HEK293T (cell line): ENCODE measurements around the gene LRRC58.

Experiments used
- FOXM1 ChIP-seq: fragments of 450-650 bp; IDR thresholded peaks from 2 replicates; pipeline ENCODE4 v1.6.1; 2017; ENCODE audit warnings: mild to moderate bottlenecking, borderline replicate concordance
- TARDBP ChIP-seq: fragments of 450-650 bp; IDR thresholded peaks from 2 replicates; pipeline ENCODE4 v1.6.1; 2016
- TF ChIP-seq, protein P1 (sequence below): fragments of 450-650 bp; IDR thresholded peaks from 2 replicates; pipeline ENCODE4 v1.6.1; 2016

DNA sequence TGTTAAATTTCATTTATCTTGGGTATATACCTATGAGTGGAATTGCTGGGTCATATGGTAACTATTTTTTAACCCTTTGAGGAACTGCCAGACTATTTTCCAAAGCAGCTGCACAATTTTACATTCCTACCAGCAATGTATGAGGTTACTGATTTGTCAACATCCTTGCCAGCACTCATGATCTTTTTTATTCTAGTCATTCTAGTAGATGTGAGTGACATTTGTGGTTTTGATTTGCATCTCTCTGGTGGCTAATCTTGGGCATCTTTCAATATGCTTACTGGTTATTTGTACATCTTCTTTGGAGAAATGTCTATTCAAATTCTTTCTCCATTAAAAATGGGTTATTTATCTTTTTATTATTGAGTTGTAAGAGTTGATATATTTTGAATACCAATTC lies 21.3 kb upstream of the LRRC58 start:
- TF ChIP-seq TARDBP: no peak
- TF ChIP-seq, protein P1, sequence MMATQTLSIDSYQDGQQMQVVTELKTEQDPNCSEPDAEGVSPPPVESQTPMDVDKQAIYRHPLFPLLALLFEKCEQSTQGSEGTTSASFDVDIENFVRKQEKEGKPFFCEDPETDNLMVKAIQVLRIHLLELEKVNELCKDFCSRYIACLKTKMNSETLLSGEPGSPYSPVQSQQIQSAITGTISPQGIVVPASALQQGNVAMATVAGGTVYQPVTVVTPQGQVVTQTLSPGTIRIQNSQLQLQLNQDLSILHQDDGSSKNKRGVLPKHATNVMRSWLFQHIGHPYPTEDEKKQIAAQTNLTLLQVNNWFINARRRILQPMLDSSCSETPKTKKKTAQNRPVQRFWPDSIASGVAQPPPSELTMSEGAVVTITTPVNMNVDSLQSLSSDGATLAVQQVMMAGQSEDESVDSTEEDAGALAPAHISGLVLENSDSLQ: no peak
- TF ChIP-seq FOXM1: no peak
